Stimulated activated effector memory CD8-positive, alpha-beta T cell treated with anti-CD3 and anti-CD28 coated beads, Interleukin-12 subunit alpha, Interleukin-12 subunit beta, amount 100 ng/mL, for 72 hours (primary cell): Measurements from ENCODE around the gene SWSAP1.
"Not testable (repeated sequence)": the region's sequence is repeated elsewhere in the genome, so short reads cannot be mapped to it uniquely, and the experiment has no call there.

Experiments used
- ATAC-seq: fragments of 150-1000 bp; cut with Tn5 transposase; 2 replicates; pipeline ENCODE4 v1.10.0; 2021
- DNase-seq, 2 donors: peaks; one replicate each; pipeline ENCODE4 v3.0.0; 2021 to 2022; ENCODE audit warnings: low spot score in 2 of 2
- H3K27ac Mint-ChIP-seq: one replicate; pipeline ENCODE4 v1.8.0; 2022; ENCODE audit warnings: mild to moderate bottlenecking, mixed read lengths
- H3K36me3 Mint-ChIP-seq: one replicate; pipeline ENCODE4 v1.8.0; 2022; ENCODE audit warnings: mild to moderate bottlenecking, mixed read lengths
- H3K4me1 Mint-ChIP-seq: one replicate; pipeline ENCODE4 v1.8.0; 2022; ENCODE audit warnings: mixed read lengths
- H3K4me3 Mint-ChIP-seq: one replicate; pipeline ENCODE4 v1.8.0; 2022; ENCODE audit warnings: mild to moderate bottlenecking, mixed read lengths
- H3K9me3 Mint-ChIP-seq: one replicate; pipeline ENCODE4 v1.8.0; 2022; ENCODE audit warnings: mixed read lengths

The SWSAP1 gene

DNA sequence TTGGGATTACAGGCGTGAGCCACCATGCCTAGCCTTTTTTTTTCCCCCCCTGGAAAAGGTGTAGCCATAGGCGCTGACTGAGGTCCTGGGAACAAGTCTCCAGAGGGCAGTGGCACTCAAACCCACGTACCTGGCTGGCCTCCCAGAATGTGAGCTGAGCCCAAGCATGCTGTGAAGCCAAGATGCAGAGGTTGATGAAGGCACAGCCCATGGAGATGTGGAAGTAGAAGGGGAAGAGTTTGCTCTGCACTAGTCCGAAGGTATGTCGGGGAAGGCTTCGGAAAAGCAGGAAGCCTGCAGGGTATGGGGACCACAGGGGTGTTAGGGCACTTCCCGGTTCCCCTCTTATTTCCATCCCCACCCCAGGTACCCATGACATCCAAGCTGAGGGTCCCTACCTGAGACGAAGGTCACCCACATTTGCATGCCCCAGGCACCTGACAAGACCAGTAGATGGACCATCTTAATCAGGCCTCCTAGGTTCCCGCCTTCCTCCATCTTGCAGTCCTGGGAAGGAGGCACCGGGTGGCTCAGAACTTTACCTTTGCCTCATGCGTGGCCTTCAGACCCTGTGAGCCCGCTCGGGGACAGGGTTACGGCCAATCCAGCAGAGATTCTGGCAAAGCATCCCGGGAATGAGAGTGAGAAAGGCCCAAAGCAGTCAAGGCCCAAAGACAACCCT, 29.2 kb upstream of the SWSAP1 start:
- peaks cover 24% of the 10 kb centered on the region for H3K36me3 Mint-ChIP-seq
- peak overlapping the region; percentile 99 for H3K27ac Mint-ChIP-seq
- H3K4me3 Mint-ChIP-seq = peak overlapping the region; percentile 99
- ATAC-seq (no peak), DNase-seq (no peak)
- H3K4me1 Mint-ChIP-seq = peaks cover 40% of the 10 kb centered on the region
- peaks cover 4% of the 10 kb centered on the region for H3K9me3 Mint-ChIP-seq

DNA sequence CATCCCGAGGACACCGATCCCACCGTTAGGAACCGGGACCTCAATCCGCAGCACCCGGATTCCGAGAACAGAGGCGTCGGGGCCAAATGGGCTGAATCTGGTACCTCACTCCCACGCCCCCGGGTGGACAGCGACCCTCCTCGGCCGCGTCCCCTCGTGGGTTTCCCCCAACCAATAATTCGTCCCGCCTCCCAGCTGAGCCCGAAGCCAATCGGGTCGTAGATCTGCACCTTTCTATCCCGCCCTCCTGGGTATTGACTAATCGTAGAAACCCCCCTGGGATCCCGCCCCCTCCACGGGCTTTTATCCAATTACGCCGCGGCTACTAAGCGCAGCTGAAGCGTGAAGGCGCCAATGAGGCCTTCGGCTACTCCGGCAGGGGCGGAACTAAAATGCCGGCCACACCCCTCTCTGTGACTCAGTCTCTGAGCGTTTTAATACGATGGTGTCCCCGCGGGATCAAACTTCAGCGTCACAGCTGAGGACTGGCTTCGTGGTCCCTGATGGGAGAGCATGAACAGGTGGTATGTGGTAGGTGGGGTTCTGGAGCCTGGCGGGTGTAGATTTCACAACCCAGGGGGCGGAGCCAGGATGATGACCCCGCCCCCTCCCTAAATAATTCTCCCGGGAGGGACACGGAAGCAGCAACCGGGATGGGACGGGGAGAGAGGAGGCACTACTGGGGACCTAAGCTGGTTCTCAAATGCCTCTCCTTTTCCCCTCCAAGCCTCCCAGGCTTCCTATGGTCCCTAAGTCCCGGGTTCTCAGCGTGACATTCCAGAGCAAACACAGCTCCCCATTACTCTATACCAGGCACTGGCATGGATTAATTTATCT, 28.1 kb upstream of the SWSAP1 start, which contains the start of the genes CCDC159 and TMEM205:
Gene CCDC159 (plus strand): TSS at position 416 of the 837 bp plus-strand sequence. CDS start 88 bp downstream, at position 504.
Gene TMEM205 (minus strand): TSS at position 165 of the 837 bp plus-strand sequence. CDS start 649 bp downstream, outside the sequence.
- Mint-ChIP-seq H3K27ac (peak within 1 kb of the TSS; percentile 99), H3K4me3 (peak within 1 kb of the TSS; percentile 99), H3K9me3 (peaks cover 4% of the 10 kb centered on the region), H3K36me3 (peaks cover 24% of the 10 kb centered on the region), H3K4me1 (peaks cover 40% of the 10 kb centered on the region)
- ATAC-seq = peak; percentile 97
- DNase-seq = peak; percentile 88 to 97

DNA sequence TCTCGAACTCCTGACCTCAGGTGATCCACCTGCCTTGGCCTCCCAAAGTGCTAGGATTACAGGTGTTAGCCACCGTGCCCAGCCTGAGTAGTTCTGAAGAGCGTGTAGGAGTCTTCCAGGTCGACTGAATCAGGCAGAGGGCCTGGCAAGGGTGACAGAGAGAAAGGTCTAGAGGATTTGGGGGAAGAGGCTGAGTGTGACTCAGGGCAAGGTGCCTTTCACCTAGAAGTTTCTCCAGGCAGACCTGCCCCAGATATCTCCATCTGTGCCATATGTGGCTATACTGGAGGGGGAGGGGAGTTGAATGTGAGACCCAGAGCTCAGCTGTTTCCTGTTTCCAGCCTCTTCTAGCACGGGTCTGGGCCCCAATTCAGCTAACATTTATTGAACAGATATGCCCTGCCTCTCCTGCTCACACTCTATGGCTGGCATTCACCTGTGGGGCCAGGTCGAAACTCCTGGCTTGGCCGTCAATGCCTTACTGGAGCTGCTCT, 26.9 kb upstream of the SWSAP1 start:
- no peak for DNase-seq
- Mint-ChIP-seq H3K9me3 (peaks cover 4% of the 10 kb centered on the region), H3K36me3 (peaks cover 17% of the 10 kb centered on the region), H3K27ac (peak overlapping the region; percentile 99), H3K4me1 (peaks cover 40% of the 10 kb centered on the region), H3K4me3 (peak overlapping the region; percentile 99)
- no peak for ATAC-seq

DNA sequence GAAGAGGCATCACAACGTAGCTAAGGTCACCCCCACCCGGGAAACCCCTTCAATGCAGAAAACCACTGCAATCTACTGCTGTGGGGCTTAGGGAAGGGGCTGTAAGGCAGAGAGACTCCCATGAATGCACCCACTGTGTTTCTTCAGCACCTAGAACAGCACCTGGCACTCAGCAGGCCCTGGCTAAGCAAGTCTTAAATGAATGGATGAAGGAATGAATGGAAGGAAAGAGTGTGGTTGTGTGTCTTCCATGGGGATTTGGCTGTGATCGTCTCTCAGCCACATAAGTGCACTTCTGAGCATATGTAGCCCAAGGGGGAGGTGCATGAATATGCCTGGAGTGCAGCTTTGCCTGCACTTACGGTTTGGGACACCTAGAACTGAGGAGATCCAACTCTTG, 25.3 kb upstream of the SWSAP1 start:
- ATAC-seq = no peak
- Mint-ChIP-seq H3K27ac (no peak overlapping the region), H3K36me3 (peaks cover 13% of the 10 kb centered on the region), H3K4me3 (no peak overlapping the region), H3K9me3 (peaks cover 4% of the 10 kb centered on the region), H3K4me1 (peaks cover 39% of the 10 kb centered on the region)
- DNase-seq = no peak

DNA sequence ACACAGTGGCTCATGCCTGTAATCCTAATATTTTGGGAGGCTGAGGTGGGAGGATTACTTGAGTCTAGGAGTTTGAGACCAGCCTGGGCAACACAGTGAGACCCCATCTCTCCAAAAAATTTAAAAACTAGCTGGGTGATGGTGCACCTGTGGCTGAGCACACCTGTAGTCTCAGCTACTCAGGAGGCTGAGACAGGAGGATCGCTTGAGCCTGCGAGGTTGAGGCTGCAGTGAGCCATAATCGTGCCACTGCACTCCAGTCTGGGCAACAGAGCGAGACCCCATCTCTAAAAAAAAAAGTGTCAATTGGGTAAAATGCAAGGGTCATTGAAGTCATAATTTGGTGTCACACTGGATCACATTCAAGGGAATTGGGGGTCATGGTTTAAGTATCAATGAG, 20.4 kb upstream of the SWSAP1 start:
- H3K9me3 Mint-ChIP-seq, H3K36me3 Mint-ChIP-seq, H3K27ac Mint-ChIP-seq, ATAC-seq, DNase-seq: not testable (repeated sequence)
- H3K4me3 Mint-ChIP-seq = peak overlapping the region; percentile 70
- peaks cover 16% of the 10 kb centered on the region for H3K4me1 Mint-ChIP-seq

DNA sequence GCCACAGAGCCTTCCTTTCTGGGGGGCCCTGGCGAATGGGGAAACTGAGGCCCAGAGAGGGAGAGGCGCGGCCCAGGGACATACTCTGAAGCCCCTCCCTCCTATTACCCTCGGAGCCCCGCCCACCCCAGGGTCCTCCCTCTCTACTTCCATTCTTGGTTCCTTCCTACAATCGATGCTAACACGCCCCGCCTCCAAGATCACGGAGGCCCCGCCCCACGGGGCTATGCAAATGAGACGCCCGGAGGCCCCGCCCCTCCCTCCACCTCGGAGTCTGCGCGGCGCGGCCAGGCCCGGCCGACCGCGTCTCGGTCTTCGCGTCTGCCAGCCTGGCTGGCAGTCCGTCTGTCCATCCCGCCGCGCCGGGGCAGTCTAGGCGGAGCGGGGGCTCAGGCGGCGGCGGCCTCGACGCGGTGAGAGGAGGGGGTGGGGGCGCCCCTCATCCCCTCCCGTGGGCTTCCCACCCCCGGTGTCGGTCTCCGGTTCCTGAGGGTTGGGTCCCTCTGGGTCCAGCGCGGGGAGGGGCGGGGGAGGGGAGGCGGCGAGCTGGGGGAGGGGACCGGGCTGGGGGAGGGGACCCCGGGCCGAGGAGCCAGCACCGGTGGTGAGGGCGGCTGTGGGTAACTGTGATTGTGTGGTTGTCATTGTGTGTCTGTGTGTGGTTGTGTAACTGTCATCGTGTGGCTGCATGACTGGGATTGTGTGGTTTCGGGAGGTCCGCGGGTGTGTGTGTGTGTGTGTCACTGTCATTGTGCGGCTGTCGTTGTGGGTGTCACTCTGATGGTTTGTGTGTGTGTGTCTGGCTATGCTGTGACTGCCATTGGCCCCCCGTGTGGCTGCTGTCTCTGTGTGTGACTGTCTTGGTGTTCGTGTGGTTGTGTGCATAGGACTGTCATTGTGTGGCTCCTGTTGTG, 19.0 kb upstream of the SWSAP1 start, which contains the start of gene PLPPR2:
Gene PLPPR2 (plus strand): TSS at position 273 of the 914 bp plus-strand sequence. CDS start 2,242 bp downstream, outside the sequence.
- Mint-ChIP-seq H3K36me3 (no peaks in the 10 kb centered on the region), H3K9me3 (no peaks in the 10 kb centered on the region), H3K4me1 (peaks cover 16% of the 10 kb centered on the region), H3K27ac (peak within 1 kb of the TSS; percentile 53), H3K4me3 (peak within 1 kb of the TSS; percentile 70)
- DNase-seq (peak; percentile 71 to 88), ATAC-seq (peak; percentile 84)

DNA sequence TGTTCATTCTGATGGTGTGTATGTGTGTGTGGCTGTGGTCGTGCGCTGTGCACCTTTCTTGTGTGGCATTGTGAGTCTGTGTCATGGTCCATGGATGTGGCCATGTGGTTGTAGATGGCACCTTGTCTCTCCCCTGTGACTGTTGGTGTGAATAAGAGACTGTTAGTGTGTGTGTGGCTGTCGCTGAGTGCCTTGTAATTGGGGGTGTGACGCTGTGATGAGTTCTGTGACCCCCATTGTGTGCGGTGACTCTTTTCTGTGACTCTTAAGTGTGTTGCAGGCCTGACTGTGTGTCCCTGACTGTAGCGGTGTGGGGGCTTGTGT, 18.4 kb upstream of the SWSAP1 start:
- Mint-ChIP-seq H3K4me3 (peak overlapping the region; percentile 70), H3K9me3 (no peaks in the 10 kb centered on the region), H3K4me1 (peaks cover 16% of the 10 kb centered on the region), H3K36me3 (no peaks in the 10 kb centered on the region), H3K27ac (peak overlapping the region; percentile 53)
- ATAC-seq (peak; percentile 35), DNase-seq (no peak)

DNA sequence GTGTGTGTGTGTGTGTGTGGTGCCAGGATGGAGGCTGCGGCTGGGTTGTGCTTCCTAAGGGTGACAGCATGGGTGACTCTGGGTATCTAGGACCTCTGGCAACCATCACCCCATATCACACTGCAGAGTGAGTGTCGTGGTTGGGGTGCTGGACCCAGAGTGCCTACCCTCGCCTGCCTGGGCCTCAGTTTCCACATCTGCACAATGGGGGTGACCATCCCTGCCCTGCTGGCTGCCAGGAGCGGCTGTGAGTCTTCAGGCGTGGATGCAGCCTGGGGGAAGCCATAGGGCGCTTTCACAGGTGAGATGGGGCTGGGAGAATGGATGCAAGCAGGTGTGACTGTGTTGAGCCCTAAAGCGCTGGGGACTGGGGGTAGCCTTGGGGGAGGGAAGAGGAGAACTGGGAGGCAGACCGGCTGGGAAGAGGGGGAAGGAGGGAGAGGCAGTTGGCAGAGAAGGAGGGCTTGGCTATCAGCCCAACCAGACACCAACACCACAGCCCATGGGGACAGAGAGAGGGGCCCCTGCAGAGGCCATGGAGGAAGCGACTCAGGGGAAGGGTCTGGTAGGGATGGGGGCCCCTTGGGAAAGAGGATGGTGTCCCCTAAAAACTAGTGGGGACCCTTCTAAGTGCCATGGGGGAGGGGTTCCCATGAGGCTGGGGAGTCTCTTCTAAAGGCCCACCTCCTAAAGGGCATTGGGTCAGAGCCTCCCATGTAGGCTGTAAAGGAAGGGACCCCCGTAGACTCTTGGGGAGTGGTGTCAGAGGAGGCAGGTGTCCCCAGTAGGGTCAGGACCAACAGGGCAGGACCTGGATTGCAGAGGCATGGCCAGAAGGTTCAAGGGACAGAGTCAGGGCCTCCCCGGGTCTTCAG, 17.6 kb upstream of the SWSAP1 start:
- peak overlapping the region; percentile 53 for H3K27ac Mint-ChIP-seq
- H3K36me3 Mint-ChIP-seq = no peaks in the 10 kb centered on the region
- H3K4me3 Mint-ChIP-seq = peak overlapping the region; percentile 70
- H3K4me1 Mint-ChIP-seq = peaks cover 22% of the 10 kb centered on the region
- ATAC-seq (no peak), DNase-seq (no peak)
- no peaks in the 10 kb centered on the region for H3K9me3 Mint-ChIP-seq

DNA sequence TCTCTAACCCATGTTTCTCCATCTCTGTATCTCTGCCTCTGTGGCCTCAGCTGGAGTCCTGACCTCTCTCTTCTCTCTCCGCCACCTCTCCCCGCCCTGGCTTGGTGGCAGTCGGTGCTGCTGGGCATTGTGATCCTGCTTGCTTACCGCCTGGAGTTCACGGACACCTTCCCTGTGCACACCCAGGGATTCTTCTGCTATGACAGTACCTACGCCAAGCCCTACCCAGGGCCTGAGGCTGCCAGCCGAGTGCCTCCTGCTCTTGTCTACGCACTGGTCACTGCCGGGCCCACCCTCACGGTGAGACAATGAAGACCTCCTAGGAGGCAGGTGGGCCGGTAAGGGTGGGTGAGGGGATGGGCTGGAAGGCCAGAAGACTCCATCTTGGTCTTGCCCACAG, 15.0 kb upstream of the SWSAP1 start:
- H3K4me1 Mint-ChIP-seq = peaks cover 24% of the 10 kb centered on the region
- ATAC-seq (no peak), DNase-seq (no peak)
- H3K27ac Mint-ChIP-seq = no peak overlapping the region
- H3K36me3 Mint-ChIP-seq = no peaks in the 10 kb centered on the region
- no peaks in the 10 kb centered on the region for H3K9me3 Mint-ChIP-seq
- H3K4me3 Mint-ChIP-seq = no peak overlapping the region

DNA sequence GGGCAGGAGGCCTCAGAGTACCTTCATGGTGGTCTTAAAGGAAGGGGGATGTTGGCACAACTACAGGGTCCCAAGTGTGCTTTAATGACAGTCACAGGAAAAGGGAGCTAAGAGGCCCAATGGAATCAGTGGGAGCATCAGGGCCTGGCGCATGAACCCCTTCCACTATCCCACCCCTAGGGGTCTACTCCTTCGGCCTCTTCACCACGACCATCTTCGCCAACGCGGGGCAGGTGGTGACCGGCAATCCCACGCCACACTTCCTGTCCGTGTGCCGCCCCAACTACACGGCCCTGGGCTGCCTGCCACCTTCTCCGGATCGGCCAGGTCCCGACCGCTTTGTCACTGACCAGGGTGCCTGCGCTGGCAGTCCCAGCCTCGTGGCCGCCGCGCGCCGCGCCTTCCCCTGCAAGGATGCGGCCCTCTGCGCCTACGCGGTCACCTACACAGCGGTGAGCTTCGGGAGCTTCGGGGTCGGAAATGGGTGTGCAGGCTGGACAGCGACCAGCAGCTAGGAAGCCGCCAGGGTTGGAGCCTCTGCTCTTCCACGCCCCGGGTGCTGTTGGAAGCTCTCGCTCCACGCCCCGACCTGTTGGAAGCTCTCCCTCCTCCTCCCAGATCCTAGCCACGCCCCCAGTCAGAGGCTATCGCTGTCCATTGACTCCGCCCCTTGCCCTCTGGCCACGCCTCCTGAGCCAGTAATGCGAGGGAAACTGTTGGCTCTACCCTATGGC, 13.3 kb upstream of the SWSAP1 start:
- DNase-seq (no peak), ATAC-seq (no peak)
- Mint-ChIP-seq H3K27ac (no peak overlapping the region), H3K4me1 (peaks cover 14% of the 10 kb centered on the region), H3K36me3 (no peaks in the 10 kb centered on the region), H3K9me3 (no peaks in the 10 kb centered on the region), H3K4me3 (no peak overlapping the region)

DNA sequence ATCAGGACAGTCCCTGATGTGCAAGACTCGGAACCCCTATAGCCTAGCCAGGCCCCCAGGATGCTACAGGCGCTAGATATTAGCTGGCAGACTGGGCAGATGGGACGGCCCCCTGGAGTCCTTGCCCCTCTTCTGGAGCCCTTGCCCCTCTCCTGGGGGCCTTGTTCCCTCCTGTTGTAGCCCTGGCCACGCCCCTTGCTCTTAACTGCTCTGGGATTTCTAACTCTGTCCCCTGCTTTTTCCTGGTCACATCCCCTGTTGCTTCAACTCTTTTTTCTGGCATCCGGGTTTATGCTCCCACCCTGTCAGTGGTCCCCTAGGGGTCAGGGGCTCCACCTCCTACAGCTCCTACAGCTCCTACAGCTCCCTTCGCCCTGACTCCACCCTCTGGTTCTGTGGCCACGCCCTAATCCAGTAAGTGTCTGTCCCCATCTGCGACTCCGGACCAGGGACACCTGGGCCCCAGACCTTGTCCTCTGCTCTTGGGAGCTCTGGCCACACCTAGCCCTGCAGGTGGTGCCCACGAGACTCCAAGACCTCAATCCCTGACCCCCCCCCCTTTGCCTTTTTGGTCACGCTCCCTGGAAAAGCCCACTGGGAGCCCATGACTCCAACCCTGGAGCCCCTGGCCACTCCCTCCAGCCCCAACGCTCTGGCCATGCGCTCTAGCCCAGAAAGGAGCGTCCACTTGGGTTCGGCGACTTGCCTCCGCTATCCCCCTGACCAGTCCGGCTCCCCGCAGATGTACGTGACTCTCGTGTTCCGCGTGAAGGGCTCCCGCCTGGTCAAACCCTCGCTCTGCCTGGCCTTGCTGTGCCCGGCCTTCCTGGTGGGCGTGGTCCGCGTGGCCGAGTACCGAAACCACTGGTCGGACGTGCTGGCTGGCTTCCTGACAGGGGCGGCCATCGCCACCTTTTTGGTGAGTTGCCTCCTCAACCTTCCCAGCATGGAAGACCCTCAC, 12.4 kb upstream of the SWSAP1 start:
- peaks cover 9% of the 10 kb centered on the region for H3K4me1 Mint-ChIP-seq
- peaks cover 4% of the 10 kb centered on the region for H3K36me3 Mint-ChIP-seq
- ATAC-seq = no peak
- H3K27ac Mint-ChIP-seq = no peak overlapping the region
- H3K4me3 Mint-ChIP-seq = no peak overlapping the region
- H3K9me3 Mint-ChIP-seq = no peaks in the 10 kb centered on the region
- no peak for DNase-seq

DNA sequence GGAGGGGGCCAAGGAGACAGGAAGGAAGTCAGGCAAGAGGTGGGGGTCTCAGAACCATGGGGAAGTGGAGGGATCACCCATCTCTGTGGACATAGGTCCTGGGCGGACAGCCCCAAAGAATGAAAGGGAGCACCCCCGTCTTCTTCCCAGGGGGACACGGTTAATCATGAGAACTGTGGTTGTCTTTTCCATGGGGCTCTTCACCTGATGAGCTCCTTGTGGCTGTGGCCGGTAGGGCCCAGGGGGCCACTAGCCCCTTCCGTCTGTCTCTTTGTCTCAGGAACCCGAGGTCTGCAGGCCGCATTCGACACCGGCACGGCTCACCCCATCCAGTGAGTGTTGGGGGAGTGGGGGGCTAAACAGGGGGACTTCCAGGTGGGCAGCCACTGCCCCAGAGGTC, 10.6 kb upstream of the SWSAP1 start:
- no peak overlapping the region for H3K27ac Mint-ChIP-seq
- no peak for DNase-seq
- H3K36me3 Mint-ChIP-seq = peaks cover 11% of the 10 kb centered on the region
- ATAC-seq = no peak
- H3K4me1 Mint-ChIP-seq = peaks cover 9% of the 10 kb centered on the region
- no peaks in the 10 kb centered on the region for H3K9me3 Mint-ChIP-seq
- no peak overlapping the region for H3K4me3 Mint-ChIP-seq
